Urinary bladder (tissue), 4 donors: ENCODE results near the gene GTPBP3. TPM values are rescaled to one million over a fixed set of nuclear protein-coding genes. Genes with fewer than 3 reads are reported as not detected.
A peak's percentile ranks its signal among the peaks of the same experiment; 100 is the strongest.

Experiments
- DNase-seq: peaks from one replicate; pipeline ENCODE4 v3.0.0-alpha.2; 2015; ENCODE audit errors: extremely low spot score
- H3K27ac ChIP-seq: one replicate; pipeline ENCODE4 v1.5.1; 2013; ENCODE audit warnings: low read depth, mild to moderate bottlenecking, moderate library complexity
- H3K36me3 ChIP-seq: one replicate; pipeline ENCODE4 v1.6.1; 2013; ENCODE audit warnings: mild to moderate bottlenecking, moderate library complexity; ENCODE audit not compliant: insufficient read depth
- H3K4me1 ChIP-seq: one replicate; pipeline ENCODE4 v1.6.1; 2013; ENCODE audit warnings: mild to moderate bottlenecking, moderate library complexity; ENCODE audit not compliant: insufficient read depth
- H3K4me3 ChIP-seq: one replicate; pipeline ENCODE4 v1.5.1; 2013; ENCODE audit warnings: low read depth, low read length
- WGBS: extraction: QIAGEN DNeasy Blood & Tissue Kit; methylation state at CpG from one replicate; pipeline ENCODE4 v1.1.7; 2013; 5-methylcytosine and 5-hydroxymethylcytosine counted together
- polyA plus RNA-seq: library from polyadenylated mRNA; stranded (reverse); fragments of 200-250 nt; gene quantifications from one replicate; pipeline ENCODE4 v1.2.3, GENCODE V29; 2013
- total RNA-seq: library from RNA; depleted of rRNA; stranded (reverse); fragments of >200 nt; gene quantifications from one replicate; pipeline ENCODE4 v1.2.3, GENCODE V29; 2014
- donor health status: healthy with polysubstance abuse.
- donor health status: healthy.

GTPBP3 gene
- total and polyA plus RNA-seq, 2 donors = 11.2 to 15.9 TPM

GRCh38 chr19:17389288-17389687, 51.9 kb downstream of the GTPBP3 start:
- Histone ChIP-seq H3K4me1 (no peaks in the 10 kb centered on the region), H3K4me3 (no peak overlapping the region), H3K36me3 (no peaks in the 10 kb centered on the region), H3K27ac (no peak overlapping the region)
- no peak for DNase-seq
- 54% methylated on average over 1 of the region's 1 CpG for WGBS

GRCh38 chr19:17389957-17390664, 52.8 kb downstream of the GTPBP3 start:
- no peaks in the 10 kb centered on the region for H3K36me3 ChIP-seq
- no peaks in the 10 kb centered on the region for H3K4me1 ChIP-seq
- DNase-seq = no peak
- WGBS = 7% methylated on average over 37 of the region's 37 CpGs
- no peak overlapping the region for H3K27ac ChIP-seq
- H3K4me3 ChIP-seq = peak overlapping the region; percentile 23

GRCh38 chr19:17390665-17391370, 53.5 kb downstream of the GTPBP3 start:
- under 1% methylated on average over 50 of the region's 50 CpGs for WGBS
- DNase-seq = peak; percentile 82
- Histone ChIP-seq H3K4me3 (peak overlapping the region; percentile 23), H3K27ac (no peak overlapping the region), H3K36me3 (no peaks in the 10 kb centered on the region), H3K4me1 (no peaks in the 10 kb centered on the region)

GRCh38 chr19:17391371-17392151, 54.2 kb downstream of the GTPBP3 start:
- no peaks in the 10 kb centered on the region for H3K36me3 ChIP-seq
- peak overlapping the region; percentile 23 for H3K4me3 ChIP-seq
- DNase-seq = no peak
- no peak overlapping the region for H3K27ac ChIP-seq
- 13% methylated on average over 26 of the region's 26 CpGs for WGBS
- H3K4me1 ChIP-seq = no peaks in the 10 kb centered on the region

Other genes with a start within 250 kb of the GTPBP3 start
- 10.9 TPM for gene USE1, start 122.2 kb upstream of the GTPBP3 start, total RNA-seq
- 39.8 TPM for gene USE1, start 122.2 kb upstream of the GTPBP3 start, polyA plus RNA-seq
- 5.8 TPM for gene OCEL1, start 111.3 kb upstream of the GTPBP3 start, total RNA-seq
- gene OCEL1, start 111.3 kb upstream of the GTPBP3 start, polyA plus RNA-seq = 28.4 TPM
- 19.9 TPM for gene NR2F6, start 91.6 kb upstream of the GTPBP3 start, total RNA-seq
- 36.8 TPM for gene NR2F6, start 91.6 kb upstream of the GTPBP3 start, polyA plus RNA-seq
- gene USHBP1, start 72.8 kb upstream of the GTPBP3 start, total RNA-seq = 6.0 TPM
- 6.6 TPM for gene USHBP1, start 72.8 kb upstream of the GTPBP3 start, polyA plus RNA-seq
- 46.2 TPM for gene BABAM1, start 70.1 kb upstream of the GTPBP3 start, total RNA-seq
- gene BABAM1, start 70.1 kb upstream of the GTPBP3 start, polyA plus RNA-seq = 78.2 TPM
- 0.26 TPM for gene ANKLE1, start 55.7 kb upstream of the GTPBP3 start, total RNA-seq
- 0.66 TPM for gene ANKLE1, start 55.7 kb upstream of the GTPBP3 start, polyA plus RNA-seq
- 6.8 TPM for gene ABHD8, start 34.1 kb upstream of the GTPBP3 start, total RNA-seq
- 20.0 TPM for gene ABHD8, start 34.1 kb upstream of the GTPBP3 start, polyA plus RNA-seq
- 6.1 TPM for gene MRPL34, start 31.7 kb upstream of the GTPBP3 start, total RNA-seq
- 146 TPM for gene MRPL34, start 31.7 kb upstream of the GTPBP3 start, polyA plus RNA-seq
- gene DDA1, start 28.0 kb upstream of the GTPBP3 start, total RNA-seq = 8.0 TPM
- 66.1 TPM for gene DDA1, start 28.0 kb upstream of the GTPBP3 start, polyA plus RNA-seq
- 4.1 TPM for gene ANO8, start 2.7 kb upstream of the GTPBP3 start, total RNA-seq
- 5.8 TPM for gene ANO8, start 2.7 kb upstream of the GTPBP3 start, polyA plus RNA-seq
- 23.6 TPM for gene PLVAP, start 39.8 kb downstream of the GTPBP3 start, total RNA-seq
- 289 TPM for gene PLVAP, start 39.8 kb downstream of the GTPBP3 start, polyA plus RNA-seq
- gene CCDC194, start 56.6 kb downstream of the GTPBP3 start, total RNA-seq = not detected
- gene CCDC194, start 56.6 kb downstream of the GTPBP3 start, polyA plus RNA-seq = not detected
- 11.5 TPM for gene BST2, start 68.1 kb downstream of the GTPBP3 start, total RNA-seq
- gene BST2, start 68.1 kb downstream of the GTPBP3 start, polyA plus RNA-seq = 103 TPM
- gene MVB12A, start 82.5 kb downstream of the GTPBP3 start, total RNA-seq = 25.7 TPM
- 66.4 TPM for gene MVB12A, start 82.5 kb downstream of the GTPBP3 start, polyA plus RNA-seq
- 0.53 TPM for gene TMEM221, start 111.1 kb downstream of the GTPBP3 start, total RNA-seq
- 0.82 TPM for gene TMEM221, start 111.1 kb downstream of the GTPBP3 start, polyA plus RNA-seq
- gene NXNL1, start 123.4 kb downstream of the GTPBP3 start, total RNA-seq = not detected
- gene NXNL1, start 123.4 kb downstream of the GTPBP3 start, polyA plus RNA-seq = not detected
- 14.8 TPM for gene SLC27A1, start 133.0 kb downstream of the GTPBP3 start, total RNA-seq
- gene SLC27A1, start 133.0 kb downstream of the GTPBP3 start, polyA plus RNA-seq = 21.1 TPM
- 27.2 TPM for gene PGLS, start 174.1 kb downstream of the GTPBP3 start, total RNA-seq
- 82.8 TPM for gene PGLS, start 174.1 kb downstream of the GTPBP3 start, polyA plus RNA-seq
- gene COLGALT1, start 218.1 kb downstream of the GTPBP3 start, total RNA-seq = 31.7 TPM
- gene COLGALT1, start 218.1 kb downstream of the GTPBP3 start, polyA plus RNA-seq = 68.6 TPM